Measurements from ENCODE around the gene TCEAL5.

DNA sequence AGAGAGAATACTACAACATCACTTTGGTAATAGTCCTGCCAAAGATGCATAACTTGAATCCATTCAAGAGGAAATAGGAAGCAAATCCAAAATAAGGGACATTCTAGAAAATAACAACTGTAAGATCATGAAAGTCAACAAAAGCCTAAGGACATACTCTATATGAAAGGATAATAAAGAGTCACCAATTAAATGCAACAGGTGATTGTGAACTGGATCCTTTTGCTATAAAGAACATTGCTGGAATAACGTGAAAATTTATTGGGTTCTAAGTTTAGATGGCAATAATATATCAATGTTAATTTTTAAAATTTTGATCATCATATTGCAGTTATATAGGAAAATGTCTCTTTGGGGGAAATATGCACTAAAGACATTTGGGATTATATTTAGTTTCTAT lies 41.7 kb downstream of the TCEAL5 start:
- TF ChIP-seq, protein P1, sequence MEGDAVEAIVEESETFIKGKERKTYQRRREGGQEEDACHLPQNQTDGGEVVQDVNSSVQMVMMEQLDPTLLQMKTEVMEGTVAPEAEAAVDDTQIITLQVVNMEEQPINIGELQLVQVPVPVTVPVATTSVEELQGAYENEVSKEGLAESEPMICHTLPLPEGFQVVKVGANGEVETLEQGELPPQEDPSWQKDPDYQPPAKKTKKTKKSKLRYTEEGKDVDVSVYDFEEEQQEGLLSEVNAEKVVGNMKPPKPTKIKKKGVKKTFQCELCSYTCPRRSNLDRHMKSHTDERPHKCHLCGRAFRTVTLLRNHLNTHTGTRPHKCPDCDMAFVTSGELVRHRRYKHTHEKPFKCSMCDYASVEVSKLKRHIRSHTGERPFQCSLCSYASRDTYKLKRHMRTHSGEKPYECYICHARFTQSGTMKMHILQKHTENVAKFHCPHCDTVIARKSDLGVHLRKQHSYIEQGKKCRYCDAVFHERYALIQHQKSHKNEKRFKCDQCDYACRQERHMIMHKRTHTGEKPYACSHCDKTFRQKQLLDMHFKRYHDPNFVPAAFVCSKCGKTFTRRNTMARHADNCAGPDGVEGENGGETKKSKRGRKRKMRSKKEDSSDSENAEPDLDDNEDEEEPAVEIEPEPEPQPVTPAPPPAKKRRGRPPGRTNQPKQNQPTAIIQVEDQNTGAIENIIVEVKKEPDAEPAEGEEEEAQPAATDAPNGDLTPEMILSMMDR (IDR thresholded peaks at IDR 0.05): no peak
- no peak for TF ChIP-seq POLR2A (IDR thresholded peaks at IDR 0.05)

Data from heart left ventricle (tissue), 13 donors.